Endothelial cell of umbilical vein (primary cell): ENCODE results near the gene ALDH1L1. TPM values are rescaled to one million over a fixed set of nuclear protein-coding genes. Genes with fewer than 3 reads are reported as not detected.

Source experiments
- BruUV-seq: library from RNA; stranded (reverse); fragments of 400-500 nt; replicated peaks from 2 replicates; lab custom pipeline; 2021; lab: Mats Ljungman, UMichigan
- CTCF ChIA-PET: fragments of 300-600, 350-600 bp; sonication (Branson Sonifier 250); formaldehyde crosslinking; loops from one replicate; lab custom pipeline; 2021; ENCODE audit warnings: antibody characterized with exemption, inconsistent platforms; lab: Charles Lee
- POLR2A ChIA-PET: fragments of 300-600, 350-600 bp; sonication (Branson Sonifier 250); formaldehyde crosslinking; loops from one replicate; lab custom pipeline; 2021; ENCODE audit warnings: antibody characterized with exemption, inconsistent platforms; lab: Charles Lee
- DNase-seq: peaks from one replicate; pipeline ENCODE4 v3.0.0-alpha.2; 2011; ENCODE audit warnings: low read depth, low spot score
- FAIRE-seq: peaks from 2 replicates; lab custom pipeline; 2011; peaks lifted over from hg19 to GRCh38; lab: Jason Lieb, UNC
- H2AFZ ChIP-seq: 2 replicates; pipeline ENCODE4 v1.6.0; 2012; ENCODE audit warnings: low read depth, low read length, control low read depth, inconsistent platforms
- H3K27ac ChIP-seq: 2 replicates; pipeline ENCODE4 v1.5.1; 2011; ENCODE audit warnings: low read depth, mild to moderate bottlenecking, control low read depth, low read length, moderate library complexity; ENCODE audit not compliant: insufficient read depth
- H3K27me3 ChIP-seq, 2 experiments: 2 replicates each; pipeline versions ENCODE4 v1.6.0 to v1.6.1; 2011; ENCODE audit warnings: low read length in 2 of 2, mixed read lengths in 1 of 2; ENCODE audit not compliant: control insufficient read depth in 2 of 2, insufficient read depth in 2 of 2
- H3K36me3 ChIP-seq, 2 experiments: 2 replicates in 1 of 2; 3 replicates in 1 of 2; pipeline ENCODE4 v1.5.1; 2011; ENCODE audit warnings: low read length in 2 of 2, mild to moderate bottlenecking in 1 of 2, moderate library complexity in 1 of 2; ENCODE audit not compliant: control insufficient read depth in 2 of 2, insufficient read depth in 2 of 2; ENCODE audit errors: extremely low read depth in 1 of 2
- H3K4me1 ChIP-seq: 3 replicates; pipeline ENCODE4 v1.5.1; 2011; ENCODE audit warnings: mild to moderate bottlenecking, low read length; ENCODE audit not compliant: control insufficient read depth, insufficient read depth; ENCODE audit errors: extremely low read depth
- H3K4me2 ChIP-seq: 2 replicates; pipeline ENCODE4 v1.6.1; 2011; ENCODE audit warnings: low read length, control low read depth, mixed read lengths; ENCODE audit not compliant: insufficient read depth
- H3K4me3 ChIP-seq, 3 experiments: fragments of 200-600 bp in 1 of 3; sonication (generic), shearing (Covaris generic) in 1 of 3; replicated peaks in 1 of 3; 2 replicates each; pipeline ENCODE4 v1.5.1; 2011 to 2016; ENCODE audit warnings: control low read depth in 3 of 3, low read length in 3 of 3, mild to moderate bottlenecking in 2 of 3, inconsistent platforms in 1 of 3, low read depth in 1 of 3, moderate library complexity in 1 of 3; ENCODE audit not compliant: insufficient read depth in 1 of 3
- H3K79me2 ChIP-seq: 2 replicates; pipeline ENCODE4 v1.6.0; 2012; ENCODE audit warnings: low read length, inconsistent platforms; ENCODE audit not compliant: control insufficient read depth, insufficient read depth
- H3K9ac ChIP-seq: replicated peaks from 2 replicates; pipeline ENCODE3; 2011; ENCODE audit warnings: low read length, control low read depth; ENCODE audit not compliant: insufficient read depth; ENCODE audit errors: extremely low read depth
- H3K9me1 ChIP-seq: replicated peaks from 3 replicates; pipeline ENCODE4 v1.6.0; 2011; ENCODE audit warnings: mild to moderate bottlenecking, low read length; ENCODE audit not compliant: control insufficient read depth, insufficient read depth; ENCODE audit errors: extremely low read depth
- H3K9me3 ChIP-seq: replicated peaks from 2 replicates; pipeline ENCODE4 v1.5.1; 2012; ENCODE audit warnings: low read length, inconsistent platforms; ENCODE audit not compliant: control insufficient read depth, insufficient read depth
- H4K20me1 ChIP-seq: replicated peaks from 2 replicates; pipeline ENCODE3; 2011; ENCODE audit warnings: mild to moderate bottlenecking, low read length; ENCODE audit not compliant: control insufficient read depth, insufficient read depth; ENCODE audit errors: extremely low read depth
- EZH2 ChIP-seq: IDR thresholded peaks from 2 replicates; pipeline ENCODE4 v1.6.1; 2012; ENCODE audit warnings: borderline replicate concordance, low read depth, mild to moderate bottlenecking, moderate library complexity, low read length, inconsistent platforms; ENCODE audit not compliant: severe bottlenecking
- FOS ChIP-seq: IDR thresholded peaks from 2 replicates; pipeline ENCODE4 v1.6.1; 2011; ENCODE audit warnings: mild to moderate bottlenecking, low read length, moderate library complexity, borderline replicate concordance; ENCODE audit not compliant: insufficient read depth
- GATA2 ChIP-seq: IDR thresholded peaks from 2 replicates; pipeline ENCODE4 v1.7.0; 2011; ENCODE audit warnings: low read depth, mild to moderate bottlenecking, moderate library complexity, mixed read lengths, low read length; ENCODE audit not compliant: insufficient read length, insufficient read depth
- JUN ChIP-seq: IDR thresholded peaks from 2 replicates; pipeline ENCODE4 v1.6.1; 2011; ENCODE audit warnings: borderline replicate concordance, low read depth; ENCODE audit not compliant: insufficient read length, insufficient read depth
- MYC ChIP-seq: IDR thresholded peaks from one replicate; pipeline ENCODE4 v1.6.1; 2011; ENCODE audit warnings: mild to moderate bottlenecking, low read depth, low read length
- POLR2A ChIP-seq: IDR thresholded peaks from 2 replicates; pipeline ENCODE4 v1.6.1; 2012; ENCODE audit warnings: low read depth, mild to moderate bottlenecking, control low read depth, low read length
- POLR2AphosphoS5 ChIP-seq: IDR thresholded peaks from 2 replicates; pipeline ENCODE4 v1.6.1; 2012; ENCODE audit warnings: low read depth, mild to moderate bottlenecking, control low read depth, low read length, moderate library complexity; ENCODE audit not compliant: insufficient read depth
- dilution Hi-C: fragments of 300-500 bp; cut with MboI; formaldehyde crosslinking; loops from one replicate; pipeline ENCODE4 v1.15.0; 2019; ENCODE audit warnings: low sequenced_read_pairs; ENCODE audit not compliant: extremely low pct_ligation_motif_present
- intact Hi-C: fragments of 100-400 bp; cut with micrococcal nuclease; formaldehyde crosslinking; loops from one replicate; pipeline ENCODE4 v1.10.0; 2022
- polyA plus RNA-seq, 4 experiments: library from polyadenylated mRNA; depleted of rRNA in 3 of 4; stranded (reverse) in 3 of 4; unstranded in 1 of 4; fragments of >200 nt; gene quantifications; 2 replicates each; pipeline versions ENCODE4 v1.2.1 to v1.2.3, GENCODE V29; 2011 to 2012; ENCODE audit warnings: missing spikeins in 1 of 4
- total RNA-seq: library from RNA; stranded (reverse); gene quantifications from 2 replicates; pipeline ENCODE4 v1.2.3, GENCODE V29; 2021
- TF ChIP-seq, protein P1 (sequence below), 2 donors: IDR thresholded peaks; 1 replicate in 1 of 2; 2 replicates in 1 of 2; pipeline ENCODE4 v1.5.1; 2011; ENCODE audit warnings: low read length in 2 of 2, mild to moderate bottlenecking in 2 of 2, moderate library complexity in 2 of 2, control low read depth in 1 of 2, inconsistent platforms in 1 of 2, low read depth in 1 of 2; ENCODE audit not compliant: insufficient read depth in 1 of 2; ENCODE audit errors: extremely low read depth in 1 of 2
- TF ChIP-seq, protein P2 (sequence below): IDR thresholded peaks from 2 replicates; pipeline ENCODE4 v1.6.1; 2011; ENCODE audit not compliant: insufficient read depth, insufficient read length

Gene ALDH1L1
- total and polyA plus RNA-seq, 2 donors (not counting 3 experiments of a cell fraction or from before 2014, with no cell fraction given), result not detected

DNA sequence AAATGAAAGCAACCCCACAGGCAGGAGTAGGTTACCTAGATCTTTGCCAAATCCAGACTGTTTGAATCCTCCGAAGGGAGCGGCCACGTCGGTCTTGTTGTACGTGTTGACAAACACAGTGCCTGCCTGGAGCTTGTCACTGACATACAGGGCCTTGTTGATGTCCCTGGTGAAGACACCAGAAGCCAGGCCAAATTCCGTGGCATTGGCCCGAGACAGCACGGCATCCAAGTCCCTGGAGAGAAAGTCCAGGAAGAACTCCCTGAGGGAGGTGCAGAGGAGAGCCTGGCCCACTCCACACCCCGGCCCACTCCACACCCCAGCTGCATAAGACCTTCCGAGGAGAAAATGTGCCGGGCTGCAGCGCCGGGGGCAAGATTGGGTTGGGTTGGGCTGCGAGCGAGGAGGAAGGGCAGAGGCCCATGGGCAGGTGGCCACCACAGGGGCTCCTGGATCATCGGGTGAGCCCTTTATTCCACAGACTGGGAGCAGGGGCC is 74.6 kb downstream of the ALDH1L1 start:
- no TSS peak for BruUV-seq

More for the DNA sequence above, 74.6 kb downstream of the ALDH1L1 start:
- no peaks in the 10 kb centered on the region for H3K27me3 ChIP-seq
- dilution Hi-C loops (no loop called here), intact Hi-C loops (no loop called here)
- H3K9me3 ChIP-seq, result no peaks in the 10 kb centered on the region
- no peaks in the 10 kb centered on the region for H3K4me1 ChIP-seq
- no peak for TF ChIP-seq EZH2
- TF ChIP-seq POLR2AphosphoS5, result no peak
- TF ChIP-seq, protein P1, sequence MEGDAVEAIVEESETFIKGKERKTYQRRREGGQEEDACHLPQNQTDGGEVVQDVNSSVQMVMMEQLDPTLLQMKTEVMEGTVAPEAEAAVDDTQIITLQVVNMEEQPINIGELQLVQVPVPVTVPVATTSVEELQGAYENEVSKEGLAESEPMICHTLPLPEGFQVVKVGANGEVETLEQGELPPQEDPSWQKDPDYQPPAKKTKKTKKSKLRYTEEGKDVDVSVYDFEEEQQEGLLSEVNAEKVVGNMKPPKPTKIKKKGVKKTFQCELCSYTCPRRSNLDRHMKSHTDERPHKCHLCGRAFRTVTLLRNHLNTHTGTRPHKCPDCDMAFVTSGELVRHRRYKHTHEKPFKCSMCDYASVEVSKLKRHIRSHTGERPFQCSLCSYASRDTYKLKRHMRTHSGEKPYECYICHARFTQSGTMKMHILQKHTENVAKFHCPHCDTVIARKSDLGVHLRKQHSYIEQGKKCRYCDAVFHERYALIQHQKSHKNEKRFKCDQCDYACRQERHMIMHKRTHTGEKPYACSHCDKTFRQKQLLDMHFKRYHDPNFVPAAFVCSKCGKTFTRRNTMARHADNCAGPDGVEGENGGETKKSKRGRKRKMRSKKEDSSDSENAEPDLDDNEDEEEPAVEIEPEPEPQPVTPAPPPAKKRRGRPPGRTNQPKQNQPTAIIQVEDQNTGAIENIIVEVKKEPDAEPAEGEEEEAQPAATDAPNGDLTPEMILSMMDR (IDR thresholded peaks at IDR 0.05; ENCODE audit: extremely low read depth in 1 of 2, insufficient read depth in 1 of 2, low read depth in 1 of 2, low read length in 2 of 2), result no peak
- no peak for TF ChIP-seq JUN
- TF ChIP-seq, protein P2, sequence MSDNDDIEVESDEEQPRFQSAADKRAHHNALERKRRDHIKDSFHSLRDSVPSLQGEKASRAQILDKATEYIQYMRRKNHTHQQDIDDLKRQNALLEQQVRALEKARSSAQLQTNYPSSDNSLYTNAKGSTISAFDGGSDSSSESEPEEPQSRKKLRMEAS, result no peak
- no peak for TF ChIP-seq MYC
- no peak for TF ChIP-seq GATA2
- no peak for TF ChIP-seq FOS
- TF ChIP-seq POLR2A, result no peak
- H3K79me2 ChIP-seq, result no peaks in the 10 kb centered on the region
- H3K4me3 ChIP-seq, result no peak overlapping the region
- no peaks in the 10 kb centered on the region for H3K36me3 ChIP-seq
- CTCF ChIA-PET, result no interaction called here
- POLR2A ChIA-PET, result no interaction called here
- H2AFZ ChIP-seq, result no peak overlapping the region
- no peak overlapping the region for H3K4me2 ChIP-seq
- H3K27ac ChIP-seq, result no peak overlapping the region
- H3K9me1 ChIP-seq, result no peaks in the 10 kb centered on the region
- H3K9ac ChIP-seq, result no peak overlapping the region
- FAIRE-seq, result no peak
- DNase-seq, result no peak
- no peaks in the 10 kb centered on the region for H4K20me1 ChIP-seq
